GM18498 (cell line): ENCODE measurements around the gene CD177.
"Not testable (repeated sequence)": the region's sequence is repeated elsewhere in the genome, so short reads cannot be mapped to it uniquely, and the experiment has no call there.

Experiments used
- ATAC-seq: cut with Tn5 transposase; IDR thresholded peaks from one replicate; pipeline ENCODE4 v1.9.1; 2021; ENCODE audit warnings: mild to moderate bottlenecking, moderate library complexity; ENCODE audit not compliant: unreplicated experiment

Gene CD177

GRCh38 chr19:43331435-43332010, 22.0 kb upstream of the CD177 start:
- no peak for ATAC-seq

- ATAC-seq: no peak
These were observed 21.2 kb upstream of the CD177 start for GRCh38 chr19:43332058-43332922.

- ATAC-seq: not testable (repeated sequence)
These were observed 17.0 kb upstream of the CD177 start for GRCh38 chr19:43336508-43336907.

- ATAC-seq: no peak
These were observed 15.7 kb upstream of the CD177 start for GRCh38 chr19:43337737-43338136.

GRCh38 chr19:43338530-43338929, 15.0 kb upstream of the CD177 start:
- ATAC-seq: no peak

- ATAC-seq: not testable (repeated sequence)
These were observed 14.1 kb upstream of the CD177 start for GRCh38 chr19:43339243-43339930.

- not testable (repeated sequence) for ATAC-seq
These were observed 13.4 kb upstream of the CD177 start for GRCh38 chr19:43340101-43340500.

- ATAC-seq: not testable (repeated sequence)
These were observed 12.4 kb upstream of the CD177 start for GRCh38 chr19:43341098-43341497.

- ATAC-seq: not testable (repeated sequence)
These were observed 11.4 kb upstream of the CD177 start for GRCh38 chr19:43342104-43342503.

GRCh38 chr19:43344347-43344925, 9.1 kb upstream of the CD177 start:
- ATAC-seq: not testable (repeated sequence)

GRCh38 chr19:43349813-43350212, 3.7 kb upstream of the CD177 start:
- not testable (repeated sequence) for ATAC-seq

GRCh38 chr19:43351998-43352746, 1.3 kb upstream of the CD177 start:
- no peak for ATAC-seq

- no peak for ATAC-seq
These were observed 780 bp downstream of the CD177 start for GRCh38 chr19:43354305-43354627.

GRCh38 chr19:43356749-43357148, 3.3 kb downstream of the CD177 start:
- not testable (repeated sequence) for ATAC-seq

- no peak for ATAC-seq
These were observed 8.7 kb downstream of the CD177 start for GRCh38 chr19:43362179-43362578.

GRCh38 chr19:43362745-43363144, 9.3 kb downstream of the CD177 start:
- no peak for ATAC-seq

GRCh38 chr19:43365677-43366076, 12.2 kb downstream of the CD177 start:
- not testable (repeated sequence) for ATAC-seq

GRCh38 chr19:43367822-43368221, 14.3 kb downstream of the CD177 start:
- no peak for ATAC-seq

- not testable (repeated sequence) for ATAC-seq
These were observed 15.4 kb downstream of the CD177 start for GRCh38 chr19:43368897-43369296.

GRCh38 chr19:43371909-43372308, 18.4 kb downstream of the CD177 start:
- ATAC-seq: no peak

GRCh38 chr19:43372462-43372861, 19.0 kb downstream of the CD177 start:
- no peak for ATAC-seq
